Measurements from ENCODE around the gene CFI. TPM values are rescaled to one million over a fixed set of nuclear protein-coding genes. Genes with fewer than 3 reads are reported as not detected.

CFI gene
- total RNA-seq, 2 experiments from 2014 or later: not detected

- H3K4me2 ChIP-seq (ENCODE audit: low read length): no peak overlapping the region
- H4K20me1 ChIP-seq (ENCODE audit: insufficient read depth, low read length): no peaks in the 10 kb centered on the region
- no peaks in the 10 kb centered on the region for H3K9me2 ChIP-seq (ENCODE audit: insufficient read depth, low read length)
- no peak overlapping the region for H3K4me3 ChIP-seq (ENCODE audit: low read depth, low read length, poor library complexity, severe bottlenecking)
- no TSS peak for BruUV-seq (replicated peaks)
- no peaks in the 10 kb centered on the region for H3K4me1 ChIP-seq (ENCODE audit: insufficient read depth, low read length, poor library complexity, severe bottlenecking)
- H3K36me3 ChIP-seq (ENCODE audit: insufficient read depth, low read length): no peaks in the 10 kb centered on the region
- intact Hi-C loops (cut with micrococcal nuclease; ENCODE audit: unreplicated experiment): no loop called here
- H3K9me3 ChIP-seq (ENCODE audit: low read length): no peaks in the 10 kb centered on the region
- no peaks in the 10 kb centered on the region for H3K79me2 ChIP-seq (ENCODE audit: insufficient read depth, low read depth, low read length)
- no peak for DNase-seq (ENCODE audit: low spot score)
- H2AFZ ChIP-seq (ENCODE audit: low read length): no peak overlapping the region
- no peak overlapping the region for H3K27ac ChIP-seq (ENCODE audit: low read depth, low read length, poor library complexity, severe bottlenecking)
- TF ChIP-seq CTCF (conservative IDR thresholded peaks at IDR 0.05; ENCODE audit: low read length) (no peak), EZH2phosphoT487 (IDR thresholded peaks at IDR 0.05; ENCODE audit: borderline replicate concordance, low read depth, low read length) (no peak)
- ChIA-PET POLR2A (no interaction called here), CTCF (ENCODE audit: unreplicated experiment) (no interaction called here)
These were observed 53.7 kb downstream of the CFI start for GRCh38 chr4:109748114-109748513.

- Histone ChIP-seq H2AFZ (ENCODE audit: low read length) (no peak overlapping the region), H3K4me2 (ENCODE audit: low read length) (no peak overlapping the region), H3K36me3 (ENCODE audit: insufficient read depth, low read length) (no peaks in the 10 kb centered on the region), H3K4me3 (ENCODE audit: low read depth, low read length, poor library complexity, severe bottlenecking) (no peak overlapping the region), H3K9me3 (ENCODE audit: low read length) (no peaks in the 10 kb centered on the region), H3K4me1 (ENCODE audit: insufficient read depth, low read length, poor library complexity, severe bottlenecking) (no peaks in the 10 kb centered on the region), H3K27ac (ENCODE audit: low read depth, low read length, poor library complexity, severe bottlenecking) (no peak overlapping the region), H3K79me2 (ENCODE audit: insufficient read depth, low read depth, low read length) (no peaks in the 10 kb centered on the region), H3K9me2 (ENCODE audit: insufficient read depth, low read length) (no peaks in the 10 kb centered on the region), H4K20me1 (ENCODE audit: insufficient read depth, low read length) (no peaks in the 10 kb centered on the region)
- ChIA-PET CTCF (ENCODE audit: unreplicated experiment) (no interaction called here), POLR2A (interaction anchor here (0.5 to 0.8 kb wide), 4 partner anchors 17 to 836 kb away, joined by 3 to 4 read pairs (median 3); no protein-coding TSS in a partner anchor)
- intact Hi-C loops (cut with micrococcal nuclease; ENCODE audit: unreplicated experiment): no loop called here
- DNase-seq (ENCODE audit: low spot score): no peak
- no TSS peak for BruUV-seq (replicated peaks)
- TF ChIP-seq CTCF (conservative IDR thresholded peaks at IDR 0.05; ENCODE audit: low read length) (no peak), EZH2phosphoT487 (IDR thresholded peaks at IDR 0.05; ENCODE audit: borderline replicate concordance, low read depth, low read length) (no peak)
These were observed 55.1 kb downstream of the CFI start for GRCh38 chr4:109746728-109747127.

GRCh38 chr4:109745830-109746229 is 56.0 kb downstream of the CFI start:
- no peak overlapping the region for H2AFZ ChIP-seq (ENCODE audit: low read length)

More at GRCh38 chr4:109745830-109746229, 56.0 kb downstream of the CFI start:
- no TSS peak for BruUV-seq (replicated peaks)
- H3K27ac ChIP-seq (ENCODE audit: low read depth, low read length, poor library complexity, severe bottlenecking): no peak overlapping the region
- H3K36me3 ChIP-seq (ENCODE audit: insufficient read depth, low read length): no peaks in the 10 kb centered on the region
- CTCF ChIA-PET (ENCODE audit: unreplicated experiment): no interaction called here
- H3K4me1 ChIP-seq (ENCODE audit: insufficient read depth, low read length, poor library complexity, severe bottlenecking): no peaks in the 10 kb centered on the region
- no peak for DNase-seq (ENCODE audit: low spot score)
- no peaks in the 10 kb centered on the region for H4K20me1 ChIP-seq (ENCODE audit: insufficient read depth, low read length)
- intact Hi-C loops (cut with micrococcal nuclease; ENCODE audit: unreplicated experiment): no loop called here
- POLR2A ChIA-PET: no interaction called here
- no peaks in the 10 kb centered on the region for H3K9me2 ChIP-seq (ENCODE audit: insufficient read depth, low read length)
- H3K4me3 ChIP-seq (ENCODE audit: low read depth, low read length, poor library complexity, severe bottlenecking): no peak overlapping the region
- H3K9me3 ChIP-seq (ENCODE audit: low read length): no peaks in the 10 kb centered on the region
- no peaks in the 10 kb centered on the region for H3K79me2 ChIP-seq (ENCODE audit: insufficient read depth, low read depth, low read length)
- H3K4me2 ChIP-seq (ENCODE audit: low read length): no peak overlapping the region
- no peak for TF ChIP-seq CTCF (conservative IDR thresholded peaks at IDR 0.05; ENCODE audit: low read length)
- no peak for TF ChIP-seq EZH2phosphoT487 (IDR thresholded peaks at IDR 0.05; ENCODE audit: borderline replicate concordance, low read depth, low read length)
